HL-60 (cell line): ENCODE measurements around the gene LRP1B.

Experiments used
- DNase-seq, 2 experiments: peaks; one replicate each; pipeline ENCODE4 v3.0.0-alpha.2; 2010 to 2020; ENCODE audit warnings: low read depth in 1 of 2, low spot score in 1 of 2
- H3K27ac ChIP-seq: fragments of 250-450 bp; sonication (Bioruptor Pico); replicated peaks from 2 replicates; pipeline ENCODE4 v1.5.1; 2020; ENCODE audit warnings: mild to moderate bottlenecking, moderate library complexity
- H3K27me3 ChIP-seq: fragments of 250-450 bp; sonication (Bioruptor Pico); 2 replicates; pipeline ENCODE4 v1.5.1; 2021; ENCODE audit warnings: mild to moderate bottlenecking, moderate library complexity; ENCODE audit not compliant: insufficient read depth, poor library complexity, severe bottlenecking
- H3K4me3 ChIP-seq: replicated peaks from 2 replicates; pipeline ENCODE4 v1.5.1; 2011; ENCODE audit warnings: mild to moderate bottlenecking, control low read depth, low read length; ENCODE audit not compliant: insufficient read depth
- CTCF ChIP-seq: IDR thresholded peaks from one replicate; pipeline ENCODE4 v1.5.1; 2011; ENCODE audit warnings: low read length, control low read depth, inconsistent platforms; ENCODE audit not compliant: insufficient read depth
- GABPA ChIP-seq: IDR thresholded peaks from 2 replicates; pipeline ENCODE4 v1.6.1; 2012; ENCODE audit warnings: low read depth
- POLR2AphosphoS5 ChIP-seq: IDR thresholded peaks from 2 replicates; pipeline ENCODE4 v1.6.1; 2012; ENCODE audit warnings: low read depth
- REST ChIP-seq: IDR thresholded peaks from 2 replicates; pipeline ENCODE4 v1.6.1; 2012; ENCODE audit warnings: low read depth; ENCODE audit not compliant: insufficient replicate concordance
- SPI1 ChIP-seq: IDR thresholded peaks from 2 replicates; pipeline ENCODE4 v1.6.1; 2012; ENCODE audit warnings: low read depth, mild to moderate bottlenecking, borderline replicate concordance

Gene LRP1B

GRCh38 chr2:140275427-140275826 is 1855.4 kb downstream of the LRP1B start:
- H3K27ac ChIP-seq: no peak overlapping the region
- TF ChIP-seq REST (no peak), SPI1 (no peak), POLR2AphosphoS5 (no peak), GABPA (no peak), CTCF (no peak)
- H3K4me3 ChIP-seq: no peak overlapping the region
- no peak for DNase-seq
- H3K27me3 ChIP-seq: no peaks in the 10 kb centered on the region

GRCh38 chr2:140274891-140275290 is 1855.9 kb downstream of the LRP1B start:
- no peak for DNase-seq
- Histone ChIP-seq H3K27ac (no peak overlapping the region), H3K27me3 (no peaks in the 10 kb centered on the region), H3K4me3 (no peak overlapping the region)
- TF ChIP-seq REST (no peak), POLR2AphosphoS5 (no peak), SPI1 (no peak), GABPA (no peak)

- Histone ChIP-seq H3K27me3 (no peaks in the 10 kb centered on the region), H3K4me3 (no peak overlapping the region)
Measured at GRCh38 chr2:140273958-140274357, 1856.9 kb downstream of the LRP1B start.

More at GRCh38 chr2:140273958-140274357, 1856.9 kb downstream of the LRP1B start:
- H3K27ac ChIP-seq: no peak overlapping the region
- TF ChIP-seq GABPA (no peak), SPI1 (no peak), REST (no peak), CTCF (no peak), POLR2AphosphoS5 (no peak)
- no peak for DNase-seq
